Panc1 (cell line): ENCODE measurements around the gene PIK3R1.

Source experiments
- CTCF ChIP-seq: fragments of 450-650 bp; IDR thresholded peaks from 2 replicates; pipeline ENCODE4 v1.5.1; 2017; ENCODE audit warnings: mild to moderate bottlenecking
- TCF7L2 ChIP-seq: IDR thresholded peaks from 2 replicates; pipeline ENCODE4 v1.6.1; 2011; ENCODE audit warnings: mild to moderate bottlenecking, low read depth, low read length, inconsistent platforms

DNA sequence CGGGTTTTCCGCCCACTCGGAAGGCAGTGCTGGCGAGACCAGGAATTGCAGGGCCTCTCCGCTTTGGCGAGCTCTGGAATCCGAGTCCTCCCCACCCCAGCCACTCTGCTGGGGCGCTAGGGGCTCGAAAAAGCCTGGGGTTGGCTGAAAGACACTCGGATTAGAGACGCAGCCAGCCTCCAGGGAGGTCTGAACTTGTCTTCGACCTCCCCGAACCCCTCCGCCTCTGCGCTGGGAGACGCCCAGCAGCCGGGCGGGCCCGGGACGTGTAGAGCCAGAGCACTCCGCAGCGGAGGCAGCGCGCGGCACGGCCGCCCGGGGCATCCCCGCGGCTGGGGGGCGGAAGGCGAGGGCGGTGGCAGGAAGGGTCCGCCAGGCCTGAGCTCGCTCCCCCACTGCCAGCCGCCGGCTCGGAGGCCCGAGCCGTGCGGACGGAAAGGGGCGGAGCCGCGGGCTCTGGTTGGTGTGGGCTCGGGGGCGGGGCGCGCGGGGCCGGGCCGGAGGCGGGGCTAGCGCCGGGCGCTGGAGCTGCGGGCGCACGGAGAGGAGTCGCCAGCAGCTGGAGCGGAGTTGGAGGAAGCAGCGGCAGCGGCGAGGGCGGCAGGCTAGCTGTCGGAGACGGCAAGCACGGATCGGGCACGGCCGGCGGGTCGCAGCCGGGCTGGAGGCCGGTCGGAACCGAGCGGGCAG, at the start of gene PIK3R1:
- TF ChIP-seq CTCF (peak; percentile 25), TCF7L2 (no peak)
